ENCODE measurements around the gene PRKD2.
"Not testable (repeated sequence)": the region's sequence is repeated elsewhere in the genome, so short reads cannot be mapped to it uniquely, and the experiment has no call there.

The PRKD2 gene

GRCh38 chr19:46761418-46761831 is 44.5 kb upstream of the PRKD2 start:
- no peak overlapping the region for H3K4me2 ChIP-seq (ENCODE audit: insufficient read depth, low read length)
- no peaks in the 10 kb centered on the region for H3K9me3 ChIP-seq (ENCODE audit: insufficient read depth, low read length, severe bottlenecking)
- no peaks in the 10 kb centered on the region for H3K4me1 ChIP-seq (ENCODE audit: insufficient read depth, low read length)
- H3K27me3 ChIP-seq (ENCODE audit: insufficient read depth, low read length, poor library complexity), result no peaks in the 10 kb centered on the region
- H3K36me3 ChIP-seq (ENCODE audit: insufficient read depth, low read length), result peaks cover 15% of the 10 kb centered on the region
- H3K79me2 ChIP-seq (ENCODE audit: insufficient read depth, low read length), result no peaks in the 10 kb centered on the region
- ATAC-seq (ENCODE audit: insufficient read depth, low read depth) (no peak), DNase-seq (no peak)
- no peak overlapping the region for H3K27ac ChIP-seq (ENCODE audit: low read length)
- TF ChIP-seq CTCF (IDR thresholded peaks at IDR 0.05; ENCODE audit: borderline replicate concordance, extremely low read depth, low read length, poor library complexity, severe bottlenecking) (no peak), EZH2 (IDR thresholded peaks at IDR 0.05; ENCODE audit: borderline replicate concordance, low read depth, low read length, severe bottlenecking) (no peak)
- no peak overlapping the region for H3K9ac ChIP-seq (ENCODE audit: low read depth, low read length)
- H4K20me1 ChIP-seq (ENCODE audit: insufficient read depth, low read length), result peaks cover 8% of the 10 kb centered on the region; the same call in 1 of the 2 replicates
- H3K4me3 ChIP-seq (ENCODE audit: low read depth in 1 of 2, low read length in 2 of 2), result no peak overlapping the region
- no peak overlapping the region for H2AFZ ChIP-seq (ENCODE audit: low read depth, low read length)

- H3K27me3 ChIP-seq (ENCODE audit: insufficient read depth, low read length, poor library complexity); H3K9ac ChIP-seq (ENCODE audit: low read depth, low read length); H3K4me3 ChIP-seq (ENCODE audit: low read depth in 1 of 2, low read length in 2 of 2); H3K4me2 ChIP-seq (ENCODE audit: insufficient read depth, low read length); H3K9me3 ChIP-seq (ENCODE audit: insufficient read depth, low read length, severe bottlenecking); H3K79me2 ChIP-seq (ENCODE audit: insufficient read depth, low read length); H2AFZ ChIP-seq (ENCODE audit: low read depth, low read length); DNase-seq; H3K27ac ChIP-seq (ENCODE audit: low read length); H3K4me1 ChIP-seq (ENCODE audit: insufficient read depth, low read length); ATAC-seq (ENCODE audit: insufficient read depth, low read depth): not testable (repeated sequence)
- peaks cover 10% of the 10 kb centered on the region; the same call in 1 of the 2 replicates for H4K20me1 ChIP-seq (ENCODE audit: insufficient read depth, low read length)
- H3K36me3 ChIP-seq (ENCODE audit: insufficient read depth, low read length), result peaks cover 18% of the 10 kb centered on the region
Measured at GRCh38 chr19:46760897-46761296, 44.0 kb upstream of the PRKD2 start.

- Histone ChIP-seq H3K36me3 (ENCODE audit: insufficient read depth, low read length) (peaks cover 20% of the 10 kb centered on the region), H3K9me3 (ENCODE audit: insufficient read depth, low read length, severe bottlenecking) (no peaks in the 10 kb centered on the region), H3K4me2 (ENCODE audit: insufficient read depth, low read length) (no peak overlapping the region), H2AFZ (ENCODE audit: low read depth, low read length) (no peak overlapping the region), H3K27ac (ENCODE audit: low read length) (no peak overlapping the region), H3K4me3 (ENCODE audit: low read depth in 1 of 2, low read length in 2 of 2) (no peak overlapping the region), H4K20me1 (ENCODE audit: insufficient read depth, low read length) (peaks cover 10% of the 10 kb centered on the region; the same call in 1 of the 2 replicates), H3K4me1 (ENCODE audit: insufficient read depth, low read length) (no peaks in the 10 kb centered on the region), H3K79me2 (ENCODE audit: insufficient read depth, low read length) (no peaks in the 10 kb centered on the region), H3K27me3 (ENCODE audit: insufficient read depth, low read length, poor library complexity) (no peaks in the 10 kb centered on the region), H3K9ac (ENCODE audit: low read depth, low read length) (no peak overlapping the region)
- no peak for TF ChIP-seq EZH2 (IDR thresholded peaks at IDR 0.05; ENCODE audit: borderline replicate concordance, low read depth, low read length, severe bottlenecking)
- no peak for TF ChIP-seq CTCF (IDR thresholded peaks at IDR 0.05; ENCODE audit: borderline replicate concordance, extremely low read depth, low read length, poor library complexity, severe bottlenecking)
- ATAC-seq (ENCODE audit: insufficient read depth, low read depth), result no peak
- DNase-seq, result no peak
Measured at GRCh38 chr19:46760363-46760762, 43.4 kb upstream of the PRKD2 start.

- no peaks in the 10 kb centered on the region for H3K27me3 ChIP-seq (ENCODE audit: insufficient read depth, low read length, poor library complexity)
- H3K9ac ChIP-seq (ENCODE audit: low read depth, low read length), result no peak overlapping the region
- no peak overlapping the region for H3K4me2 ChIP-seq (ENCODE audit: insufficient read depth, low read length)
- ATAC-seq (ENCODE audit: insufficient read depth, low read depth), result no peak
- H3K27ac ChIP-seq (ENCODE audit: low read length), result no peak overlapping the region
- no peak overlapping the region for H3K4me3 ChIP-seq (ENCODE audit: low read depth in 1 of 2, low read length in 2 of 2)
- TF ChIP-seq EZH2 (IDR thresholded peaks at IDR 0.05; ENCODE audit: borderline replicate concordance, low read depth, low read length, severe bottlenecking) (no peak), CTCF (IDR thresholded peaks at IDR 0.05; ENCODE audit: borderline replicate concordance, extremely low read depth, low read length, poor library complexity, severe bottlenecking) (no peak)
- H3K4me1 ChIP-seq (ENCODE audit: insufficient read depth, low read length), result no peaks in the 10 kb centered on the region
- H3K79me2 ChIP-seq (ENCODE audit: insufficient read depth, low read length), result no peaks in the 10 kb centered on the region
- H4K20me1 ChIP-seq (ENCODE audit: insufficient read depth, low read length), result peaks cover 10% of the 10 kb centered on the region; the same call in 1 of the 2 replicates
- DNase-seq, result no peak
- H3K9me3 ChIP-seq (ENCODE audit: insufficient read depth, low read length, severe bottlenecking), result no peaks in the 10 kb centered on the region
- no peak overlapping the region for H2AFZ ChIP-seq (ENCODE audit: low read depth, low read length)
- H3K36me3 ChIP-seq (ENCODE audit: insufficient read depth, low read length), result peaks cover 20% of the 10 kb centered on the region
Measured at GRCh38 chr19:46759817-46760333, 43.0 kb upstream of the PRKD2 start.

Data from DND-41 (cell line).